ENCODE measurements around the gene SPEG.

The SPEG gene

GRCh38 chr2:219482674-219483405 lies 48.2 kb downstream of the SPEG start:
- no peaks in the 10 kb centered on the region; the same call in 1 of the 2 replicates for H3K27me3 ChIP-seq (ENCODE audit: low read depth, low read length)

GRCh38 chr2:219483451-219484342 lies 49.1 kb downstream of the SPEG start:
- Histone ChIP-seq H2AFZ (ENCODE audit: low read depth, low read length) (no peak overlapping the region), H3K79me2 (ENCODE audit: low read length) (no peaks in the 10 kb centered on the region), H3K9ac (ENCODE audit: low read length) (no peak overlapping the region), H3K36me3 (replicated peaks; ENCODE audit: low read depth, low read length) (no peaks in the 10 kb centered on the region), H3K27ac (ENCODE audit: low read length) (no peak overlapping the region), H3K9me3 (ENCODE audit: insufficient read depth, low read length) (no peaks in the 10 kb centered on the region), H3K4me1 (ENCODE audit: low read length) (no peaks in the 10 kb centered on the region), H3K4me3 (ENCODE audit: low read length) (no peak overlapping the region), H3K4me2 (ENCODE audit: low read length) (no peak overlapping the region), H4K20me1 (ENCODE audit: insufficient read depth, low read length) (no peaks in the 10 kb centered on the region), H3K27me3 (ENCODE audit: low read depth, low read length) (no peaks in the 10 kb centered on the region)
- TF ChIP-seq CTCF (IDR thresholded peaks at IDR 0.05; ENCODE audit: low read depth, low read length) = no peak
- no peak for TF ChIP-seq EZH2phosphoT487 (IDR thresholded peaks at IDR 0.05; ENCODE audit: low read depth)

More at GRCh38 chr2:219482674-219483405, 48.2 kb downstream of the SPEG start:
- Histone ChIP-seq H3K9ac (ENCODE audit: low read length) (no peak overlapping the region), H3K36me3 (replicated peaks; ENCODE audit: low read depth, low read length) (no peaks in the 10 kb centered on the region), H3K4me3 (ENCODE audit: low read length) (no peak overlapping the region), H3K9me3 (ENCODE audit: insufficient read depth, low read length) (no peaks in the 10 kb centered on the region), H3K79me2 (ENCODE audit: low read length) (no peaks in the 10 kb centered on the region), H3K4me1 (ENCODE audit: low read length) (no peaks in the 10 kb centered on the region), H3K27ac (ENCODE audit: low read length) (no peak overlapping the region), H4K20me1 (ENCODE audit: insufficient read depth, low read length) (no peaks in the 10 kb centered on the region), H3K4me2 (ENCODE audit: low read length) (no peak overlapping the region), H2AFZ (ENCODE audit: low read depth, low read length) (no peak overlapping the region)
- TF ChIP-seq EZH2phosphoT487 (IDR thresholded peaks at IDR 0.05; ENCODE audit: low read depth) = no peak
- TF ChIP-seq CTCF (IDR thresholded peaks at IDR 0.05; ENCODE audit: low read depth, low read length) = no peak

- no peaks in the 10 kb centered on the region for H3K27me3 ChIP-seq (ENCODE audit: low read depth, low read length)
These were observed 49.9 kb downstream of the SPEG start for GRCh38 chr2:219484343-219485200.

More at GRCh38 chr2:219484343-219485200, 49.9 kb downstream of the SPEG start:
- Histone ChIP-seq H2AFZ (ENCODE audit: low read depth, low read length) (no peak overlapping the region), H3K4me1 (ENCODE audit: low read length) (no peaks in the 10 kb centered on the region), H4K20me1 (ENCODE audit: insufficient read depth, low read length) (no peaks in the 10 kb centered on the region), H3K4me2 (ENCODE audit: low read length) (no peak overlapping the region), H3K4me3 (ENCODE audit: low read length) (no peak overlapping the region), H3K36me3 (replicated peaks; ENCODE audit: low read depth, low read length) (no peaks in the 10 kb centered on the region), H3K9me3 (ENCODE audit: insufficient read depth, low read length) (no peaks in the 10 kb centered on the region), H3K79me2 (ENCODE audit: low read length) (no peaks in the 10 kb centered on the region), H3K9ac (ENCODE audit: low read length) (no peak overlapping the region), H3K27ac (ENCODE audit: low read length) (no peak overlapping the region)
- TF ChIP-seq CTCF (IDR thresholded peaks at IDR 0.05; ENCODE audit: low read depth, low read length) = no peak
- no peak for TF ChIP-seq EZH2phosphoT487 (IDR thresholded peaks at IDR 0.05; ENCODE audit: low read depth)

Data from OCI-LY3 (cell line).